Activated T-cell treated with anti-CD3 and anti-CD28 coated beads, Interleukin-2, amount 50 U/mL, for 48 hours (primary cell): ENCODE measurements around the gene TSPAN15.

Source experiments
- DNase-seq, 2 experiments: peaks; one replicate each; pipeline ENCODE4 v3.0.0-alpha.2; 2020

The TSPAN15 gene

DNA sequence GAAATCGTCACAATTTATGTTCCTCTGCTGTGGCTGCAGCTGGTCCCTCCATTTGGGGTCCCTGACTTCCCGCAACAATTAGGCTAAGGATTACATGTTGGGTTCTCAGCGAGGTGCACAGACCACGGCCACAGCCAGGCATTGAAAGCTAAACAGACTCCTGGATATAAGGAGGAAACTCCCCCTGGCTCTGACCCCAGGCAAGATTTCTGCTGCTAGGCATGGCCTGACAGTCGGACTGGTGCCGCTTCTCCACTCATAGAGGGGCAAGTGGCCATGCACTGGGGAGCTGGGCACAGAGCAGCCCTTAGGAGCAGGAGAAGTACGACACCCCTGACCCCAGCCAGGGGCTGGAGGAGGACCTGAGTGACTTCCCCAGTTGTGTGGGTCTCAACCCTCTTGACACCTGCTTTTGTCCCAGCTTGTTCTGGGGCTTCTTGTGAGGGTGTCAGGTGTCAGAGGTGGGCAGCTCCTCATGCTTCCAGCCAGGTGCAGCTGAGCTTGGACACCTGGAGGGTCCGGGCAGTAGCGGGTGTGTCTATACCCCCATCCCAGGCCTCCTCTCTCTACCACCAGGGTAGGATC lies 38.3 kb downstream of the TSPAN15 start:
- no peak for DNase-seq

DNA sequence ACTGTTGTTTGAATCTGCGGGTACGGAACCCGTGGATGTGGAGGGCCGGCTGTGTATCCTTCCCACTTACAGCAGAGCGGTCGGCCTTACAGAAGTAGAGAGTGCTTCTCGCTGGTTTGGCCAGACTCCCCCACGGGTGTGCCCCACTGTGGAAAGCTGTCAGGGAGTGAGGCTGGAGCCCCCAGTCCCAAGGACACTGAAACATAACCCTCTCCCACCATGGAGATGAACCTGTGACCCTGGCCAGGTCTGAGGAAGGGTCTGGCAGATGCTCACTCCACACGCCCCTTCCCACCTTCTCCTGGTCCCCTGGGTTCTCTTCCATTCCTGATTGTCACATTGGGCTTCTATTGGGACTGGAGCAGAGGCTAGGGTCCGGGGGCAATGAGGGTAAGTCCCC lies 39.6 kb downstream of the TSPAN15 start:
- DNase-seq, result no peak

DNA sequence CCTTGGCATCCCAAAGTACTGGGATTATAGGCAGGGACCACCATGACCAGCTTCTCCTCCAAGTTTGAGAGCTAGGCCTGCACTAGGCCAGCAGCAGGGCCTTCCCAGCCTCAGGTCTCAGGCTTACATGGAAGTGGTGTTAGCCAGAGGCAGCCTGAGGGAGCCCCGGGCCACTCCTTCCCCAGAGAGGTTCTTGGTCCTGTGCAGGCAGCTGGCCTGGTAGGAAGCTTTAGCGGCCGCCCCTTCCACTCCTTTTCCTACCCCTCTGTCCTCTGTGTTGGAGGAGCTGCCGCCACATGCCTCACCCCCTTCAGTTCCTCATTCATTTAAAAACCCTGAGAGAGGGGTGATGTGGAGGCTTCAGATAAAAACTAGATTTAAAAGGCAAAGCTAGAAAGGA lies 40.3 kb downstream of the TSPAN15 start:
- no peak for DNase-seq

DNA sequence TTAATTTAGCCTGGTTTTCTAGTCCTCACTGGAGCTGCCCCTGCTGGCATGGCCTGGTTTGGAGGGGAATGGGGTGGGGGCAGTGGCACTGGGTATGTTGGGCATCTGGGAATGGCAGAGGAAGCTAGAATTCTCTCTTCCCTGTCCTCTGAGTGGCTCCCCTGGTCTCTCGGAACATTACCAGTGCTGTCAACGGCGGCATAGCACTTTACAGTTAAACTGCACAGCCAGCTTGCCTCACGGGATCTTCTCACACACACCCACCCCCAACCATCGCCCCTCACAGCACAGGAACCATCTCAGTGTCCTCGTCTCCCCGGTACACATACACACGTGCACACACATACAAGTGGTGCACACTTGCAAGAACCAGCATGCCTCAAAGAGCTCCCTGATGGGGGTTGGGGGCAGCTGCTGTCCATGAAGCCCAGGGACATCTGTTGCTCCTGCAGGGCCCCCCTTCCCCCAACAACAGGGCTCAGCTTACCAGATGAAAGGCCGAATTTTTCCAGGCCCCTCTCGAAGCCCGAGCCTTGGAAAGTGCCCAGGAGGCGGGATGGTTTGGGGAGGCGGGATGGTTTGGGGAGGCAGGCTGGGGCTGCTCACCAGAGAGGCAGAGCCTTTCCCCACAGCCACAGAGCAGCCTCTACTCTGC lies 41.0 kb downstream of the TSPAN15 start:
- DNase-seq, result no peak

DNA sequence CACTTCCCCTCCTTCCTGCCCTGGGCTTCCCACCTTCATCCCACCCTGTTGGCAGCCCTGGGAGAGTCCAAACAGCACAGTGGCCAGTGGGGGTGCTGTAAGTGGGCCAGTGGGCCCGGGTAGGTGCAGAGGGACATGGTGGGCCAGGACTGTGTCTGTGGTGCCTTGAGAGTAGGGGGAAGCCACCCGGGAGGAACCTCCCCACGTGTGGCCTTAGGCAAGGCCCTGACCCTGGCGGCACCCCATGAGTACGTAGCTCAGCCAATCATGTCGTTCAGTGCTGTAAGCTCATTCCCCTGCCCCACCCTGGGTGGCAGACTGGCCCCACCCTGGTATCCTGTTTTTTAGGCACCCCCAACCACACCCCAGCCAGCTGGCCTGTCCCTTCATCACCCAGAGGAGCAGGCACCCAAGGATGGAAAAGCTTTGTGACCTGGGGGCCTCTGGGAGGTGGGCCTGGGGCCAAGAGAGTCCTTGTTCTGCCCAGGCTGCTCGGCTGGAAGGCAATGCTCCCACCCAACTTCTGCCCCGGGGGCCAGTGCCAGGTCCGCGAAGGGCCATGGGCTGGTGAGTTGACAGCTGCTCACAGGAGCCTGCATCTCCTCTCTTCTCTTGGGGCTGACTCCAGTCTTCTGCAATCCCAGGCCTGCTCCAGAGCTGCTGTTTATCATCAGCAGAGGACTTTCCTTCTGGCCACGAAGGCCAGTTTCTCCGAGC lies 41.6 kb downstream of the TSPAN15 start:
- DNase-seq, result no peak

DNA sequence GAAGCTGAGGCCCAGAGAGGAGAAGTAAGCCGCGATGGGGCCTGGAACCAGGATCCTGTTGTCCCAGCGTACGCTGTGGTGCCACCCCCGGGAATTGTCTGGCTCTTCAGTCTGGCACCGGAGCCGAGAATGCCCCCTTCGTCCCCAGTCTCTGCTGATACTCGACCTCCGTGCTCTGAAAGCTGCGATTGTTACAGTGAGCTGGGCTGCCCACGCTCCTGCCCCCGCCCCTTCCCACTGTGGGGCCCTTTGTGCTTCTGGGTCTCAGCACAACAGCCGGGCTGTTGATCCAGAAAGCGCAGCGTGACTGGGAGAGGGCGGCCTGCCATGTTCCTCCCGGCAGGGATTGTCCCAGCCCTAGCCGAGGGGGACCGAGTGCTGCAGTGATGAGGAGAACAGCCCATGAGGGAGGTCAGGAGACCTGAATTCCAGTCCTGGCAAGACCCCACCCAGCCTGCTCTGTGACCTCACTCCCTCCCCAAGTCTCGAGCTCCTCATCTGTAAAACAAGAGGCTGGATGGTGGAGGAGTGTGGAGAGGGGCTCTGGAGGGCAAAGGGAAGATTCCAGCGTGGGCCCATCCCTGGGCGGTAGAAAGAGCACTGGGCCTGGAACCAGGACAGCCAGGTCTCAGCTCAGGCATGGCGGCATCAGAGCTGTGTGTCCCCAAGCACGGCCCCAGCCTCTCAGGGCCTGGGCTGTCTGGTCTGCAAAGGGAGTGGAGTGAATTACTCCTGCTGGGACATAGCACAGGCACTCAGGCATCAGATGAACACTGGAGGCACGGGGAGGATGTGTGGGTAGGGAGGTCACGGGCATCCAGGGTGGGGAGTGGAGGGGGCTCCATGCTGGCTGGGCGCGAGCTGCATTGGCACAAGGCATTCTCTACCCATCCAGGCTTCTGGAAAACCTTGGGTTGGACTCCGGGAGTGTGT lies 43.6 kb downstream of the TSPAN15 start:
- no peak for DNase-seq

DNA sequence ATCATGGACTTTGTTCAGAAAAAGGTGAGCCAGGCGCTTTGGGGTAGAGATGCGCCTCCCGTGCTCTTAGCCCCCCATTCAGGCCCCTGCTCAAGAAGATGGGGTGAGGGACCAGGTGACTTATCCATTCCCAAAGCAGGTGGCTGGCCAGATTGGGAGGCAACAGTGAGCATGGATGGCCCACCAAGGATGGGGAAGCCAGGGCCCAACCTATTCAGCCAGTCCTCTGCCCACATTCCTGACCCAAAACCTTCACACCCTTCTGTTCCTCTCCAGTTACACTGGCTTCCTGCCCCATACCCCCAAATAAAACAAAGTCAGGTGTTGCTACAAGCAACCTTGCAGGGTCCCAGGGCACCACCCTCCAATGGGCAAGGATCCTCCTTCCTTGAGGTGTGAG lies 44.4 kb downstream of the TSPAN15 start:
- DNase-seq, result no peak

DNA sequence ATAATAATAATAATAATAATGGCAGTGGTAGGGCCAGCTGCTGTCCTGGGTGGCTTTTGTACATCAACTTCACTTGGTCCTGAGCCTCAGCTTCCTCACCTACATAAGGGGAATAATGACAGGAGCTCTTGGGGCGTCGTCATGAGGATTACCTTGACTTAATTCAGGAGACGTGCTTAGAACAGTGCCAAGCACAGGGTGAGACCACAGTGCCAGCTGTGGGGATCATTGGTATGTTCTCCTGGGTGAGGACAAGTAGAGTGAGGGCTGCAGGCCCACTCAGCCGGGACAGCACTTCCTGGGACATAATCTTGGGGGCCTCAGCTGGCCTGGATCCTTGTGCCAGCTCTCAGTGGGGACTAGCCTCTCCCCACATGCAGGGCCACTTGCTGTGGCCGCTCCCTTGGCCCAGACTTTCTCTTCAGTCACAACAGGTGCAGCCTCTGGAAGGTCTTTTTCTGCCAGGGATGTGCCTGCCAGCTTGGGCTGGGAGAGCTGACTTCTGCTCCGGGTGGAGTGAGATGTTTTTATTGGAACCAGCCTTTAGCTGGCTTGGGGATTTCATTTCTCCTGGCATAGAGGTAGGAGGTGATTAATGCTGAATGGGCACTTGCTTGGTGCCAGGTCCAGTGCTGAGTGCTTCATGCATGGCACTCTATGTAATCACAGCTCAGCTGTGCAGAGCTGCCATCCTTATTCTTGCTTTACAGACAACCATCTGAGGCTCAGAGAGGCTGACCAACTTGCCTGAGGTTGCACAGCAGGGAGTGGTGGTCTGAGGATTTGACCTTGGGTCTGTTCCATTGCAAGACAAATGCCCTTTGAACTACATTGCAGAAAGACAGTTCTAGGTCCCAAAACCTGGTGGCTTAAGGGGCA lies 45.3 kb downstream of the TSPAN15 start:
- no peak for DNase-seq

DNA sequence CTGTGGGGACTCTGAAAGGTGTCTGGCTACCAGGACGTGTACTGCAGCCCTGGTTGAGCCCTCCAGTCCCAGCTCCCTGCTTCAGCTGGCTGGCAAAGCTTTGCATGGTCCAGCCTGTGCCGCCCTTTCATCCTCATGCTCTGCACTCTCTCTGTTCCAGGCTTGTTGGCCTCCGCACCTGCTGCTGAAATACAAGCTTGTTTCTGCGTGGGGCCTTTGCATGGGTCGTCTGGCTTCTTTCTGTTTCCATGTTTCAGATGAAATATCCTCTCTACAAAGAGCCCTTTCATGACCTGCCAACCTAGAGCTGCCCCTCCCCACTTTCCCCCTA lies 45.9 kb downstream of the TSPAN15 start:
- DNase-seq, result no peak

DNA sequence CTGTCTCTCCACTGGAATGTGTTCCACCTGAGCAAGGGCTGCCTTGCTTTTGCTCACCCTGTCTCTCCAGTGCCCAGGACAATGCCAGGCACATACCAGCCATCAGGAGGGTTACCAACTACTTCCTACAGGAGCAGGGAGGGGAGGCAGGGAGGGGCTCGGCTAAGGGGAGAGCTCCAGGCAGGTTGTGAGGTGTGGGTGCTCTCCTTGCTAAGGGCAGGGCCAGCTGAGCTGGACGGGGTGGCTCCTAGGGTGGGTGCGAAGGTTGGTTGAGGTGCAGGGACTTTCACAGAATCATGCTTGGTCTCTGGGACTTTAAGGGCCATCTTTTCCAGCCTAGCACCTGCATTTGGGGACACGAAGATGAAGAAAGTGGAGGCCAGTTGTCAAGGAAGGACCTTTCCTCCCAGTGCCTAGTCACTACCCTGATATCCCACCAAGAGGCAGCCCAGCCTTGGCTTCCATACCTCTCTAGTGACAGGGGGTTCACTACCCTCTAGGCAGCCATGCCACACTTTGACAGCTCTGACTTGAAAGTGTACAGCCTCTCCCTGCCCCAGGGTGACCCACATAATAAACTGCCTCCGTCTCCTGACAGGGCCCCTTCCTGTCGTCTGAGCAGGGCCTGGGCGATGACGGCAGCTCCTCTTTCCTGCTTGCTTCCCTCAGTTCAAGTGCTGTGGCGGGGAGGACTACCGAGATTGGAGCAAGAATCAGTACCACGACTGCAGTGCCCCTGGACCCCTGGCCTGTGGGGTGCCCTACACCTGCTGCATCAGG lies 46.5 kb downstream of the TSPAN15 start:
- DNase-seq, result no peak

DNA sequence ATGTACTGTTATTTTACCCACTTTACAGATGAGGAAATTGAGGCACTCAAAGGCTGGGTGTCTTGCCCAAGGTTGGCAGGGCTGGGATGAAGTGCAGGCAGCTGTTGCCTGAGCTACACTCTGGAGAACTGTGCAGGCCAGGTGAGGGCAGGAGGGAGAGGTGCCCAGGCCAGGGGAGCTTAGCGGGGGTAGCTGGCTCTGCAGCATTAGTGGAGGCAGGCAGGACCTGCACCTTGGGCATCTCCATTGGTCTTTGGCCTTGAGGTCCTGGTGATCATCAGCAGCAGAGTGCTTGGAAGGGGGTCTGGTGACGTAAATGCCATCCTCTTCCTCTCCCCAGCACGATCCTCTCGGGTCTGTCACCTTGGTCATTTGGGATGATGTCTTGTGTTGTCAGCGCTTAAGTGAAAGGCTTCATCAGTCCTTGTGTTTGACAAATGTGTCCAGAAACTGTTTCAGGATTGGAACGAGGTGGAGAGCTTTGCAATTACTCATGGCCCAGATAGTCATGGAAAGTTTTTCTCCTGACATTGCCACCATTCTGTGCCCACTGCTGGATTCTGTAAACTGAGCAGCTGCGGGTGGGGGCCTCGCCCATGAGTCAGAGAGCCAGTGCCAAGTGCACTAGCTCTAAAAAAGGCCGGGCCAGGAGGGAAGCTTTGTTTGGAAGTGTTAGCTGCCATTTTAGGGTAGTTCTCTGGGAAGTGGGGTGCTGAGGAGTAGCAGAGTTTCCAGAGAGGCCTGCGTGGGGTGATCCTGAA lies 47.6 kb downstream of the TSPAN15 start:
- DNase-seq, result no peak

DNA sequence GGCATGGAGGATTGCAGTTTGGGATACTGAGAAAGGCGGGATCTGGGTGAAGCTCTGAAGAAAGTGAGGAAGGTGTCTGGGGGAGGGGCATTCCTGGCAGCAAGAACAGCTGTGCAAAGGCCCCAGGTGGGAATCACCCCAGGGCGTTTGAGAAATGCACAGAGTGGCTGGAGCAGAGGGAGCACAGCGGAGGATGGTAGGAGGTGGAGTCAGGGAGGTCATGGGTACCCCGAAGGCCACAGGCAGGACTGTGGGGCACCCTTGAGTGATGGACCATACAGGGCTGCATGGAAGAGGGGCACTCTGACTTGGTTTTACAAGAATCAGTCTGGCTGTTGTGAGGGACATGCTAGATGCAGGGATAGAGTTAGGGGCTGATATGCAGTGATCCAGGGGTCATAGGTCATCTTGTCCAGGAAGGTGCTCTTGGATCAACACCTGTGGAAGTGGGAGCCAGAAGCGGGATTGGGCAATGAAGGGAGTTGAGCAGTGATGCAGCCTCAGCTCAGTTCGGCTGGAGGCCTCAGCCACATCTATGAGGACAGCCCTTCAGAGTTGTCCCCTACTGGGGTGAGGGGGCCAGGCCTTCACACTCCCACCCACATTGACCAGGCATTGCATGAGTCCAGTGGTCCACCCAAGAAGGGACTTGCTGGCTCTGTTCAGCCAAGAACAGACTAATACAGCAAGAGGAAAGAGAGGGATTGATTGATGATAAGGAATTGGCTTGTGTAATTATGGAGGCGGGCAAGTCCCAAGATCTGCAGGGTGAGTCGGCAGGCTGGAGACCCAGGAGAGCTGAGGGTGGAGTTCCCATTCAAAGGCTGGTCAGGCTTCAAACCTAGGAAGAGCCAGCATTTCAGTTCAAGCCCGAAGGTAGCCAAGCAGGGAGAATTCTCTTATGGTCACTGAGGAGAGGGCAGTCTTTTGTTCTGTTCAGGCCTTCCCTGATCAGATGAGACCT lies 48.7 kb downstream of the TSPAN15 start:
- DNase-seq, result no peak

DNA sequence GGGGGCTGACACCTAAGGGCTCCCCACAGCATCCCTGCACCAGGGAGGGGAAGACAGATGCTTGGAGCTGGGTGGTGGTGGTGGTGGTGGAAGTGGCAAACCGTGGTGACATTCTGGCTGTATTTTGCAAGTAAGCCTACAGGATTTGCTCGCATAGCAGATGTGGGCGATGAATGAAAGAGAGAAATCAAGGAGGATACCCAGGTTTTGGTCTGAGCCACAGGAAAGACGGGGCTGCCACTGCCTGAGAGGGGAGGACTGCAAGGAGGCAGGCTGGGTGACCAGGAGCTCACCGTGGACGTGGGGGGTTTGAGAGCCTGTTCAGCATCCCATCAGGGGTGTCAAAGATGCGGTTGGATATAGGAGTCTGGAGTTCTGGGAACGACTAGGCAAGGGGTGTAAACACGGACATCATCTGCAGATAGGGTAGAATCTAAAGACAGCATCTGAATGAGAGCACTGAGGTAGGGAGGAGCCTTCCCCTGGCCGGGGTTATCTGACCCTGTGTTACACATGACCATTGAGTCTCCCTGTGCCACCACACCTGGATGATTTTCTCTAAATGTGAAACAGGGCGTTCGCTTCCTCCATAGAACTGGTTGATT lies 49.7 kb downstream of the TSPAN15 start:
- DNase-seq, result no peak

DNA sequence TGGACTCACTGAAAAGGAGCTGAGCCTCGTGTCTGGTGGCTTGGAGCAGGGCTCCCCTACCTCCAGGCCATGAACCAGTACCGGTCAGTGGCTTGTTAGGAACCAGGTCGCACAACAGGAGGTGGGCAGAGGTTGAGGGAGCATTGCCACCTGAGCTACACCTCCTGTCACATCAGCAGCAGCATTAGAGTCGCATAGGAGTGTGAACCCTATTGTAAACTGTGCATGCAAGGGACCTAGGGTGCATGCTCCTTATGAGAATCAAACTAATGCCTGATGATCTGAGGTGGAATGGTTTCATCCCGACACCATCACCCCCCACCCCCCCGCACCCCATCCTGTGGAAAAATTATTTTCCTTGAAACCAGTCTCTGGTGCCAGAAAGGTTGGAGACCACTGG lies 50.4 kb downstream of the TSPAN15 start:
- no peak for DNase-seq

DNA sequence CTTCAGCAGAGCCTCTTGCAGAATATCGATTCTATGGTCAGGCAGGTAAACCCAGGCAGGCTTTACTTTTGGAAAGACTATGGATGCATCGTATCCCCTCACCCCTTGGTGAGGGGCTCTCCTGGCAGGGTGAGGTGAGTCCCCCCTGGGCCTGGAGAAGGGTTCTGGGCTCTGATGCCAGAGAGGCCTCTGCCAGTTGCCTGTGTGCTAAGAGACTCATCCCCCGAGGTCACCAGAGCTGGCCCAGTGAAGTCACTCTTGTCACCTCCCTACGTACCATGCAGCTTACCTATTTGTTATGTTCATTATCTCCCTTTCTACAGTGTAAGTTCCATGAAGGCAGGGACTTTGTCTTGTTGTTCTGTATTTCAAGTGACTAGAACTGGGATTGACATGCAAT lies 51.3 kb downstream of the TSPAN15 start:
- no peak for DNase-seq

DNA sequence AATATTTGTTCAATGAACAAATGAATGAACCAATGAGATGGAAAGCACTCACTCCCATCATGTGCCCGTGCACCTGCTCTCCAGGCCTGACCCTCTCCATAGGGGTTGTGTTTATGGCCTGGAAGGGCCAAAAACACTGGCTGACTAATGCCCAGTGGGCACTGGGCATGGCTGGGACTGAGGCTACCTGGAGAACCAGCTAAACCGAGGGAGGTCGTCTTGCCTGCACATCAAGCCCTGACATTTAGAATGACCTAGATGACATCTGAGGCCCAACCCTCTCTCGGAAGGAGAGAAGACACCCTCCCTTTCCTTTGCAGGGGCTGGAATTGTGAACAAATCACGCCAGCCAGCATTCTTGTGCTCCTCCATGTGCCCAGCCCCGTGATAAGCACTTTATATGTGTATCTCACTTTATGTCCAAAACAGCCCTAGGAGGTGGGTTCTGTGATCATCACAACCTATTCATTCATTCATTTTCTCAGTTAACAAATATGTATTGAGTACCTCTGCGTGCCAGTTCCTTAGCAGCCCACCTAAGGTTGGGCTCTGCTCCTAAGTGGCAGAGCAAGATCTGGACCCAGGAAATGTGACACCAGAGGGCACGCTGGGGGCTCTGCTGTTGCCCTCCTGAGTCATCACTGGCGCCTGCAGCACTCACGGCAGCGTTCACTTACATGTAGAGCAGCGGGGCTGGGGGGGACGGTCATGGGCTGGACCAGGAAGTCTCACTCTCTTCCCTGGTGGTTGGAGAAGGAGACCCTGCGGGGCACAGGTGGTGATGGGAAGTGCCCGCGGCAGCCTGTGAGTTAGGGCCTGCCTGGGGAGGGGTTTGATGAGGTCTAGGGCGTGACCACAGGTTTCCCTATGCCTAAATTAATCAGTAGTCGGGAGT lies 52.0 kb downstream of the TSPAN15 start:
- DNase-seq, result no peak

DNA sequence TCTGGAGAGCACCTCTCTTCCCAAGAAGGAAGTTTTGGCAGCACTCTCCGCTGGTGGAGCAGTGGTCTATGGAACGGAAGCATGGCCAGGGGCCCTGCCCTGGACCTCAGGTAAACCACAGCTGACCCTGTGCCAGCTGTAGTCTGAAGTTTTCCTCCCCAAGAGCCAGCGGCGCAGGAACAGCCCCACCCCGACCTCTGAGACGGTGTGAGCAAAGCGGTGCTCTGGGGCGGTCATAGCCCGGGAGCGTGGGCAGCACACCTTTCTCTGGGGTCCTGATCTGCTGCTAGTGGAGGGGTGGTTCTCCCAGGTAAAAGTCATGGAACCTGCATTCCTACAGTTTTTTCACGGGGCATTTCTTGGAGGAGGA lies 52.6 kb downstream of the TSPAN15 start:
- no peak for DNase-seq

DNA sequence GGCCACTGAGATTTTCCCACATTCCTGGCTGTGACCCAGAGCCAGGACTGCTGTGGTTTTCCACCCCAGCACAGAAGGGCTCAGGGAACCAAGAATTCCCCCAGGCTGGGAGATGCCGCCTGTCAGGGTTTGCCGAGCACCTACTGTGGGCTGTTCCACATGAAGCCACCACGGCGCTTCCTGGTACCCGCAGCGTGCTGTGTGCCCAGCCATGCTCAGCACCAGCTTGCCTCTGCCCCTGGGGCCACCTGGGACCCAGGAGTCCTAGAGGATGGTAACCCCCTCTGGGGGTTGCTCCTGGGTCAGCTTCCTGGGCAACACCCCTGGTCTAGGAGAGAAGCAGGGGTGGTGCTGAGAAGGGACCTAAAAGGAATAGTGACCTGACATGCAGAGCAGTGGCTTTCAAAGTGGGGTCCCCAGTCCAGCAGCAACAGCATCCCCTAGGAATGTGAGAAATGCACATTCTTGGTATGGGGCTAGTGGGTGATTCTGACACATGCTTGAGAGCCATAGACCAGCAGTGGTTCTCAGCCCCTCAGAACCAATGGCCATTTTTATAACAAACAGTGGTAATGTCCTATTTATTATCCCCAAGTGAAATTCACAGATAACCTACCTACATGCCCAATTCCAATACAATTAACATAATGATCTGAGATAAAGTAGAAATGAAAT lies 53.4 kb downstream of the TSPAN15 start:
- DNase-seq, result no peak
